Epithelial cell of proximal tubule (primary cell): ENCODE measurements around the gene PKDCC. TPM values are rescaled to one million over a fixed set of nuclear protein-coding genes. Genes with fewer than 3 reads are reported as not detected.

Experiments used
- DNase-seq: peaks from one replicate; pipeline ENCODE4 v3.0.0-alpha.2; 2011; ENCODE audit warnings: low read depth
- H3K4me3 ChIP-seq: 2 replicates; pipeline ENCODE4 v1.5.1; 2011; ENCODE audit warnings: low read depth, mild to moderate bottlenecking, low read length
- total RNA-seq: library from RNA; depleted of rRNA; stranded (reverse); fragments of >200 nt; gene quantifications from 2 replicates; pipeline ENCODE4 v1.2.3, GENCODE V29; 2015
- TF ChIP-seq, protein P1 (sequence below): conservative IDR thresholded peaks from 2 replicates; pipeline ENCODE4 v1.5.1; 2012; ENCODE audit warnings: low read depth, mild to moderate bottlenecking, low read length

PKDCC gene
- total RNA-seq, 1 donor from 2014 or later = 51.1 TPM

DNA sequence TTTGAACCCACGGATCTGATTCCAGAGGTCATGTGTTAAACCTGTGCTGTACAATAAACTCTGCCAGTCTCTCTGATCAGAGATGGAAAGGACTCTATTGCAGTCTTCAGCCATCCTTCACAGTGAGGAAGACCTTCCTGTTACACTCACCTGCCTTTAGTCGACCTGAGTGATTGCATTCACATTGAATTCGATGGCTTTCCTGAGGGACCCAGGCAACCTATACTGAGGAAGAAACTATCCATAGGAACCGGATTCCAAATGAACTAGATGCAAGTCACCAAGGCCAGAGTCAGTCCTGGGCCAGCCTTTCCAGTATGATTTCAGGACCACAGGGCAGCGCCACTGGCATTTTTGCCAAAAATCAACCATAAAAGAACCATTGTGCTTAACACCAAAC, 56.8 kb downstream of the PKDCC start:
- TF ChIP-seq, protein P1, sequence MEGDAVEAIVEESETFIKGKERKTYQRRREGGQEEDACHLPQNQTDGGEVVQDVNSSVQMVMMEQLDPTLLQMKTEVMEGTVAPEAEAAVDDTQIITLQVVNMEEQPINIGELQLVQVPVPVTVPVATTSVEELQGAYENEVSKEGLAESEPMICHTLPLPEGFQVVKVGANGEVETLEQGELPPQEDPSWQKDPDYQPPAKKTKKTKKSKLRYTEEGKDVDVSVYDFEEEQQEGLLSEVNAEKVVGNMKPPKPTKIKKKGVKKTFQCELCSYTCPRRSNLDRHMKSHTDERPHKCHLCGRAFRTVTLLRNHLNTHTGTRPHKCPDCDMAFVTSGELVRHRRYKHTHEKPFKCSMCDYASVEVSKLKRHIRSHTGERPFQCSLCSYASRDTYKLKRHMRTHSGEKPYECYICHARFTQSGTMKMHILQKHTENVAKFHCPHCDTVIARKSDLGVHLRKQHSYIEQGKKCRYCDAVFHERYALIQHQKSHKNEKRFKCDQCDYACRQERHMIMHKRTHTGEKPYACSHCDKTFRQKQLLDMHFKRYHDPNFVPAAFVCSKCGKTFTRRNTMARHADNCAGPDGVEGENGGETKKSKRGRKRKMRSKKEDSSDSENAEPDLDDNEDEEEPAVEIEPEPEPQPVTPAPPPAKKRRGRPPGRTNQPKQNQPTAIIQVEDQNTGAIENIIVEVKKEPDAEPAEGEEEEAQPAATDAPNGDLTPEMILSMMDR = no peak
- H3K4me3 ChIP-seq = no peak overlapping the region
- no peak for DNase-seq

DNA sequence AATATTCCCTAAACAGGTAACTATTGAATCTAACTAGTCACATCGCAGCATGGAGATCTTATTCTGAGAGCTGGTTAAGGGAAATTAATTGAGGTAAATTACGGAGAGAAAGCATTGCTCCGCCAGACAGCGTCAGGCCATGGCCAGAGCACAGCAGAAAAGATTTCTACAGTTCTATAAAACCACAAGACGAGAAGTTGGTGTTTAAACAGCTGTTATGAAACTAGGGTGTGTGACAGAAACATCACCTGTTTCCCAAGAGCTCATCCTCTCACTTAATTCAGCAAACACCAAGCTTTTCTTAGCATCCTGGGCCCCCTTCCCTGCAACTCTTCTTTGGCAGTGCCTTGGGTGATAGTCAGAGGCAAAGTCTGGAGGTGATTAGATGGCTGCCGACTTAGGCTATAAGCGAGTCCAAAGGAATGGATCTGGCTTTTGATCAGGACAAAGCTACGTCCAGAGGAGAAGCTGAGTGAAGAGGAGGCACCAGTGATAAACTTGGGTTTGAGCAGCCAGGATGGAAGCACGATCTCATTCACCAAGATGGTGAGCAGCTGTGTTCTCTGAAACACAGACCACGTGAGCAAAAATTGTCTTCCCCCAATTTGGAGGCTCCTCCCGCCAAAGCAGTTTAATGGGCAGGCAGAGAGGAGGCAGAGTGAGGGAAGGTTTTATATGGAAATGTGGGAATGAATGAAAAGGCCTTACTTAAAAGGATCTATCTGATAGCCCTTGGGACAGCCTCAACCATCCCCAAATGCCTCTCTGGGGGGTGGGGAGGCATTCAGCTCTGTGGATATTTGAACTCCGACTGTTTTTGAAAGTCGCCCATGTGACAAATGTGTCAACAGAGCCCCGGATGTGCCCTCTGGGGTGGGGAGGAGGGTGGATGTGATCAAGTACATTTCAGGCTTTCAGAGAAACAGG, 57.8 kb downstream of the PKDCC start:
- no peak overlapping the region for H3K4me3 ChIP-seq
- TF ChIP-seq, protein P1 = no peak
- no peak for DNase-seq

DNA sequence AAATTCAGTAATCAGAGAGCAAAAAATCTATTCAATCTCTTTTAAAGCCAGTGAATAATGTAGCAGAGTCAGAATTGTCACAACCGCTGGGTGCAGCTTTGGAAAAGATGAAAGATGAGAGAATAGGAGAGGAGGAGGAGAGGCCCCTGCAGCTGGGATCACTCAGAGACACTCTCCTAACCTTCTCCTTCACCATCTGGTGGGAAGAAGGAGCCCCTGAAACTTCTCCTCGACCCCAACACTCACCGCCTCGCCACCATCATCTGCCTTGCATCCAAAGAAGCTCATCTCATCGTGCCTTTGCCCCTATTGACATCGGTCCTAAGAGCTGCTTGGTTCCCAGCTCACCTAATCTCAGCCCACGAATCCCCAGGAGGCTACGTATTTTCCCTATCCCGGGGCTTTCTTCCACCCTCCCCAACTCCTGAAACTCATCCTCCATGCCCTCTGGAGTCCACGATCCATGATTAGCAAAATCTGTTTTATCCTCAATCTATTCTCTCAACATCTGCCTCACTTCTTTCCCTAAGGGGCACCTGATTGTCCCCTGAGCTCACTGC, 58.5 kb downstream of the PKDCC start:
- TF ChIP-seq, protein P1 = no peak
- H3K4me3 ChIP-seq = no peak overlapping the region
- DNase-seq = no peak

DNA sequence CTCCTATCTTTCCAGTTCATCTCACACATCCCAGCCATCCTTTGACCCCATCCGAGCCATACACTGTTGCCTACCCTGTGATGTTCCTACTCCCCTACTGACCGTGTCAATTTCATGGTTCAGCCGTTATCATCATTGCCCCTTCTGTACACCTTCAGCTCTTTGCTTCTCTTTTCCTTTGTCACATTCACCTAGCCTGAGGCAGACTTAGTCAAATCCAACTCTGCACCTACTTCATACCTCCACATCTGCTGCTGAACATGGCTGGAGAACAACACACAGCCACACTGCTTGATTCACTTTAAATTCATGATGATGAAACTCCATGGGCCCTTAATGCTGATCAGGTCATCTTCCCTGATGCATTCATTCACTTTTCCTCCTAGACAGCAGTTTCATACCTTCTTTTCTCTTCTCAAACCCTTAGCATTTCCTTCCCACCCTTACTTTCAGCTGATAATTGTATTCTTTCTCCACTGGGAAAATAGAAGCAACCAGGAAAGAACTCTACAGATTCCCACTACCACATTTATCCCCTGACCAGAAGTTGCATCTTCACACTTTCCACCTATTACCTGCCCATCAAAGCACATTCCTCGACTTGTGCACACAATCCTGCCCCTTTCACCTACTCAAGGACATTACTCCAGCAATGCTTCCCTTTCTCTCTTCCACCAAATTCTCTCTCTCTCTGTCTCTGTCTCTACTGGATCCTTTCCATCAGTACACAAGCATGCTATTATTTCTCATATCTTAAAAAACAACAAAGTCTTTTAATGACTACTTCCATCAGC, 59.6 kb downstream of the PKDCC start:
- no peak for DNase-seq
- H3K4me3 ChIP-seq = no peak overlapping the region
- TF ChIP-seq, protein P1 = no peak

Other genes with a start within 250 kb of the PKDCC start
- gene EML4, start 121.3 kb downstream of the PKDCC start, total RNA-seq = 31.3 and 33.7 TPM in 2 replicates